Left lung (tissue), 10 donors: ENCODE data around the gene MGAT4D. TPM values are rescaled to one million over a fixed set of nuclear protein-coding genes. Genes with fewer than 3 reads are reported as not detected.

Experiments used
- ATAC-seq: fragments of 200-7000 bp; cut with Tn5 transposase; one replicate; pipeline ENCODE4 v1.9.1; 2020; ENCODE audit warnings: moderate library complexity
- DNase-seq, 4 donors: peaks; one replicate each; pipeline ENCODE4 v3.0.0-alpha.2; 2013 to 2020
- H3K27ac ChIP-seq, 2 donors: fragments of 200-600 bp; sonication (generic) in 1 of 2; one replicate each; pipeline versions ENCODE4 v1.5.0 to v1.8.0; 2020 to 2021
- H3K27me3 ChIP-seq, 2 donors: fragments of 200-600 bp; sonication (generic) in 1 of 2; one replicate each; pipeline versions ENCODE4 v1.5.0 to v1.8.0; 2020 to 2021
- H3K36me3 ChIP-seq, 2 donors: fragments of 200-600 bp; sonication (generic) in 1 of 2; one replicate each; pipeline versions ENCODE4 v1.5.0 to v1.8.0; 2020 to 2021
- H3K4me1 ChIP-seq, 2 donors: fragments of 200-600 bp; one replicate each; pipeline ENCODE4 v1.8.0; 2021
- H3K4me3 ChIP-seq, 2 donors: fragments of 200-600 bp; sonication (generic) in 1 of 2; one replicate each; pipeline versions ENCODE4 v1.5.0 to v1.8.0; 2020 to 2021; ENCODE audit warnings: mild to moderate bottlenecking in 1 of 2
- H3K9me3 ChIP-seq, 2 donors: fragments of 200-600 bp; sonication (generic) in 1 of 2; one replicate each; pipeline versions ENCODE4 v1.5.0 to v1.8.0; 2020 to 2021
- CTCF ChIP-seq, 2 donors: fragments of 200-600 bp; sonication (generic) in 1 of 2; IDR thresholded peaks; one replicate each; pipeline versions ENCODE4 v1.5.0 to v1.8.0; 2021; ENCODE audit warnings: antibody characterized with exemption in 2 of 2
- intact Hi-C, 2 donors: fragments of 100-400 bp; cut with DNase I; formaldehyde crosslinking; loops; one replicate each; pipeline versions ENCODE4 v1.11.2 to v1.14.2; 2022
- polyA plus RNA-seq, 6 donors: library from polyadenylated mRNA; unstranded; fragments of 120-200 nt; gene quantifications; one replicate each; pipeline ENCODE4 v1.2.1, GENCODE V29; 2013; ENCODE audit not compliant: insufficient read length in 6 of 6
- total RNA-seq, 2 donors: library from RNA; stranded (reverse); fragmentation: NEBNext Ultra II Directional; extraction: Animal tissue kit (Norgen Biotek cat#: 25700); gene quantifications; one replicate each; pipeline ENCODE4 v1.2.1, GENCODE V29; 2021
- donor health status: DM: no; HTN: yes; CAD: no.
- donor health status: DM: no; HTN: no; CAD: no.

Gene MGAT4D
- total and polyA plus RNA-seq, 8 donors: not detected

GRCh38 chr4:140408974-140409373, 89.1 kb downstream of the MGAT4D start:
- H3K36me3 ChIP-seq: no peaks in the 10 kb centered on the region
- no peak overlapping the region for H3K27ac ChIP-seq
- no peak overlapping the region for H3K4me3 ChIP-seq
- no peak for TF ChIP-seq CTCF (IDR thresholded peaks at IDR 0.05)
- H3K4me1 ChIP-seq: no peaks in the 10 kb centered on the region
- no peaks in the 10 kb centered on the region for H3K9me3 ChIP-seq
- intact Hi-C loops: no loop called here
- ATAC-seq: no peak
- DNase-seq: no peak
- no peaks in the 10 kb centered on the region for H3K27me3 ChIP-seq

GRCh38 chr4:140406292-140406691, 91.8 kb downstream of the MGAT4D start:
- Histone ChIP-seq H3K27ac (no peak overlapping the region), H3K27me3 (no peaks in the 10 kb centered on the region), H3K4me1 (no peaks in the 10 kb centered on the region), H3K36me3 (no peaks in the 10 kb centered on the region), H3K9me3 (no peaks in the 10 kb centered on the region), H3K4me3 (no peak overlapping the region)
- intact Hi-C loops: no loop called here
- DNase-seq (no peak), ATAC-seq (no peak)
- no peak for TF ChIP-seq CTCF (IDR thresholded peaks at IDR 0.05)

GRCh38 chr4:140400111-140400510, 98.0 kb downstream of the MGAT4D start:
- Histone ChIP-seq H3K4me1 (no peaks in the 10 kb centered on the region), H3K9me3 (no peaks in the 10 kb centered on the region), H3K36me3 (no peaks in the 10 kb centered on the region), H3K4me3 (no peak overlapping the region), H3K27ac (no peak overlapping the region), H3K27me3 (no peaks in the 10 kb centered on the region)
- TF ChIP-seq CTCF (IDR thresholded peaks at IDR 0.05): no peak
- no peak for ATAC-seq
- no peak for DNase-seq
- intact Hi-C loops: no loop called here

- H3K36me3 ChIP-seq: no peaks in the 10 kb centered on the region
- no peaks in the 10 kb centered on the region for H3K9me3 ChIP-seq
- H3K4me1 ChIP-seq: no peaks in the 10 kb centered on the region
- no peaks in the 10 kb centered on the region for H3K27me3 ChIP-seq
- H3K27ac ChIP-seq: no peak overlapping the region
- DNase-seq (no peak), ATAC-seq (no peak)
- H3K4me3 ChIP-seq: no peak overlapping the region
- intact Hi-C loops: no loop called here
- no peak for TF ChIP-seq CTCF (IDR thresholded peaks at IDR 0.05)
These were observed 102.4 kb downstream of the MGAT4D start for GRCh38 chr4:140395668-140396067.

Other genes starting within 250 kb of the MGAT4D start
- gene SCOC, start 124.6 kb downstream of the MGAT4D start, total RNA-seq: 10 to 100 TPM; 43.9 to 49.3 TPM
- gene SCOC, start 124.6 kb downstream of the MGAT4D start, polyA plus RNA-seq: 10 to 100 TPM; 81.1 to 91.5 (median 86.0) TPM
- gene CLGN, start 70.6 kb downstream of the MGAT4D start, total RNA-seq: 1 to 10 TPM in 1 of 2 donors, under 1 TPM in 1; 0.55 to 1.6 TPM
- 1 to 10 TPM; 3.7 to 4.6 (median 4.5) TPM for gene CLGN, start 70.6 kb downstream of the MGAT4D start, polyA plus RNA-seq
- 10 to 100 TPM; 26.2 to 29.4 TPM for gene ELMOD2, start 25.9 kb upstream of the MGAT4D start, total RNA-seq
- gene ELMOD2, start 25.9 kb upstream of the MGAT4D start, polyA plus RNA-seq: 10 to 100 TPM; 40.6 to 48.5 (median 45.1) TPM
- gene UCP1, start 70.7 kb upstream of the MGAT4D start, total RNA-seq: not detected
- gene UCP1, start 70.7 kb upstream of the MGAT4D start, polyA plus RNA-seq: under 1 TPM; 0.47 to 0.99 (median 0.57) TPM